CD4-positive, alpha-beta T cell treated with Interleukin-1 beta for 1 hour (primary cell): Measurements from ENCODE around the gene CNTNAP1.
"Not testable (repeated sequence)": the region's sequence is repeated elsewhere in the genome, so short reads cannot be mapped to it uniquely, and the experiment has no call there.

Experiments
- DNase-seq, 2 donors: peaks; one replicate each; pipeline ENCODE4 v3.0.0-alpha.2; 2020 to 2022

The CNTNAP1 gene

DNA sequence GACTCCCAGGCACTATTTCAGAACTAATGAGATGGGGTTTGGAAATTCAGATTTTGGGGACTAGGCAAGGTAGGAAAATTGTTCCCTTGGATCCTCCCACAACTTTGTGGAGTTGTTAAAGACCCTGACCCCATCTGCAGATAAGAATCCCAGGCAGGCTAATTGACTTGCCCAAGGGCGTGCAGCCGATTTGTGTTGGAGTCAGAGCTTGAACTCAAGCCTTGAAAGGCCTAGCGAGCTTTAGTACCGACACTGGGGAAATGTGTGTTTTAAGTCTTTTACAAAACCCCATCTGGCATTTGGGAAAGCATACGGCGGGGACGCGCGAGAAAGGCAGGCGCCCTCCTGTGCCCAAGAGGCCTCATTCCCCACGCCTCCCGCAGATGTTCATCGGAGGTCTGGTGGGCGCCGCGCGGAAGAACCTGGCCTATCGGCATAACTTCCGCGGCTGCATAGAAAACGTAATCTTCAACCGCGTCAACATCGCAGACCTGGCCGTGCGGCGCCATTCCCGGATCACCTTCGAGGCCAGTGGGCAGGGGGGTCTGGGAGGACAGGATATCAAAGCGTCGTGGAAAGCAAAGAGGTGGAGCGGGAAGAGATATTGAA lies 4.3 kb downstream of the CNTNAP1 start:
- DNase-seq: no peak

DNA sequence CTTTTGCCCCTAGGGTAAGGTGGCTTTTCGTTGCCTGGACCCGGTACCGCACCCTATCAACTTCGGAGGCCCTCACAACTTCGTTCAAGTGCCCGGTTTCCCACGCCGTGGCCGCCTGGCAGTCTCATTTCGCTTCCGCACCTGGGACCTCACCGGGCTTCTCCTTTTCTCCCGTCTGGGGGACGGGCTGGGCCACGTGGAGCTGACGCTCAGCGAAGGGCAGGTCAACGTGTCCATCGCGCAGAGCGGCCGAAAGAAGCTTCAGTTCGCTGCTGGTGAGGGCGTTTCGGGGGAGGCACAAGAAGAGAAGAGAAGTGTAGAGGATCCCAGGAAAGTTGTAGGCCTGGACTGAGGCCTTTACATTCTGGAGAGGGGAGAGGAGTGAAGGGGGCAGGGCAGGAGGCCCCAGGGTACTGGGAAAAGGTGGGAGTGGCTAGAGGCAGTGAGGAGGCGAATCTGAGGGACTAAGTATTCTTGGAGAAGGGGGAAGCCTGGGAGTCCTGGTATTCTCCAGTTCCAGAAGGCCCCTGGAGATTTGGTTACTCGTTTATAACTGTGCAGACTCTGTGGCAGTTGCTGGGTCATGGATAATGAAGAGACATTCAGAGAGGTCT lies 5.5 kb downstream of the CNTNAP1 start:
- no peak for DNase-seq

DNA sequence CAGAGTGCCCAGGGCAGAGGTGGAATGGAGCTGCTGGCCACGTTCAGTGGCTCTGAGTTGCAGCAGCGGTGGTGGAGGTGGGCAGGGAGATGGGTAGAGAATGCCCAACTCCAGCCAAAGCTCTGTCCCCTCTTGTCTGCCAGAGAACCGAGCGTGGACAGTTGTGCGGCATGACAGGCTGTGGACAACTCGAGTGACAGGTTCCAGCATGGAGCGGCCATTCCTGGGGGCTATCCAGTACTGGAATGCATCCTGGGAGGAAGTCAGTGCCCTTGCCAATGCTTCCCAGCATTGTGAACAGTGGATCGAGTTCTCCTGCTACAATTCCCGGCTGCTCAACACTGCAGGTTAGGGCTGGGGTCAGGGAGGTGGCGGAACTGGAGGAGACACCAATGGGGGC lies 8.3 kb downstream of the CNTNAP1 start:
- no peak for DNase-seq

DNA sequence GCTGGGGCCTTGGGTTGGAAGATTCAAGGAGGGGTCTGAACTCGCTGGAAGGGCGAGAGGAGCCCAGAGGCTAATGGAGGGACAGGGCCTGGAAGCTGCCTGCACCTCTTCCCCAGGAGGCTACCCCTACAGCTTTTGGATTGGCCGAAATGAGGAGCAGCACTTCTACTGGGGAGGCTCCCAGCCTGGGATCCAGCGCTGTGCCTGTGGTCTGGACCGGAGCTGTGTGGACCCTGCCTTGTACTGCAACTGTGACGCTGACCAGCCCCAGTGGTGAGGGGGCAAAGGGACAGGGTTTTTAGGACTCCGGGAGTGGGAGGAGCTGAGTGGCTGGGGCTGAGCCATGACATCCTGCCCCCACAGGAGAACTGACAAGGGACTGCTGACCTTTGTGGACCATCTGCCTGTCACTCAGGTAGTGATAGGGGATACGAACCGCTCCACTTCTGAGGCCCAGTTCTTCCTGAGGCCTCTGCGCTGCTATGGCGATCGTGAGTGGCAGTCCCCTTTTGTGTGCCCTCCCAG lies 8.8 kb downstream of the CNTNAP1 start:
- DNase-seq: no peak

DNA sequence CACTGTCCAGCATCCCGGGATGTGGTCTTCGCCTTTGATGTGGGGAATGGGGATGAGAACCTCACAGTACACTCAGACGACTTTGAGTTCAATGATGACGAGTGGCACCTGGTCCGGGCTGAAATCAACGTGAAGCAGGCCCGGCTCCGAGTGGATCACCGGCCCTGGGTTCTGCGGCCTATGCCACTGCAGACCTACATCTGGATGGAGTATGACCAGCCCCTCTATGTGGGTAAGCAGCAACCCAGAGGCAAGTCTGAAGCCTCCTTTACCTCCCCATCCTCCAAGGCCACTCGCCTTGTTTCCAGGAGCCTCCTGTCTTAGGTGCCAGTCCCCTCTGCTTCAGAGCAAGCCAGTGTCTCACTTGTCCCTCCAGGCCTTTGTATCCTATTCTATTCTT lies 10.2 kb downstream of the CNTNAP1 start:
- no peak for DNase-seq

DNA sequence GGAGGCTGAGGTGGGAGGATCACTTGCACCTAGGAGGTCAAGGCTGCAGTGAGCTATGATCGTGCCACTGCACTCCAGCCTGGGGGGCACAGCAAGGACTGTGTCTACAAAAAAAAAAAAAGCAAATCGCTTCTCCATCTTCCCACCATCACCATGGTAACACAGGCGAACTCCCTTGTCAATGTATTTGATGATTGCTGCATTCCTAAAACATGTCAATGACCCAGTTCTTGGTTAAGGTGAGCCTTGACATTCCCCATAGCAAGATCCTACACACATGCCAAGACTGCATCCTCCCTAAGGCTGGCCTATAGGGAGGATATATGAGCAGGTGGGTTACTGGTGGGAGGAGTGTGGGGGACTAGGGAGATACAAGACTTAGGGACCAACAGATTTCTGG lies 12.2 kb downstream of the CNTNAP1 start:
- DNase-seq: no peak

DNA sequence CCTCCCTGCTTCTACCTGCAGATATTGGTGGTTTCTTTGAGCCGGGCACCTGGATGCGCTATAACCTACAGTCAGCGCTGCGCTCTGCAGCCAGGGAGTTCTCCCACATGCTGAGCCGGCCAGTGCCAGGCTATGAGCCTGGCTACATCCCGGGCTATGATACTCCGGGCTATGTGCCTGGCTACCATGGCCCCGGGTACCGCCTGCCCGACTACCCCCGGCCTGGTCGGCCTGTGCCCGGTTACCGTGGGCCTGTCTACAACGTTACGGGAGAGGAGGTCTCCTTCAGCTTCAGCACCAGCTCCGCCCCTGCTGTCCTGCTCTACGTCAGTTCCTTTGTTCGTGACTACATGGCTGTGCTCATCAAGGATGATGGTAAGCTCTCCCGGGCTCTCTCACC lies 13.2 kb downstream of the CNTNAP1 start:
- no peak for DNase-seq

DNA sequence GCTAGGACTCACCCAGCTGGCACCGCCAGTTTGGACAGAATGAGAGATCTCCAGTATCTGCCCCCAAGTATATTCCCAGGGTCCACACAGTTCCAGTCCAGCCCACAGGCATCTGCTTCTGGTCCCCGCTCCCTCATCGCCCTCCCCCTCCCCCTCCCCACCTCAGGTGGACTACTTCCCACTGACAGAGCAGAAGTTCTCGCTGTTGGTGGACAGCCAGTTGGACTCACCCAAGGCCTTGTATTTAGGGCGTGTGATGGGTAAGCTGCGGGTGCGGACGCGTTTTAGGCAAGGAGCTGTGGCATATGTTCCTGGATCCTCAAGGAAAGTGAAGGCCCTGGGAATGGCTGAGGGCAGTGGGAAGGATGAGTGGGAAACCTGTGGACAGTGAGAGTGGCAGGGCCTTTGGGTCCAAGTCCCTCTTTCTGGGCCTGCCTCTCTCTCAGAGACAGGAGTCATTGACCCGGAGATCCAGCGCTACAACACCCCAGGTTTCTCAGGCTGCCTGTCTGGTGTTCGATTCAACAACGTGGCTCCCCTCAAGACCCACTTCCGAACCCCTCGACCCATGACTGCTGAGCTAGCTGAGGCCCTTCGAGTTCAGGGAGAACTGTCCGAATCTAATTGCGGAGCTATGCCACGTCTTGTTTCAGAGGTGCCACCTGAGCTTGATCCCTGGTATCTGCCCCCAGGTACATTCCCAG lies 14.9 kb downstream of the CNTNAP1 start:
- DNase-seq: no peak

DNA sequence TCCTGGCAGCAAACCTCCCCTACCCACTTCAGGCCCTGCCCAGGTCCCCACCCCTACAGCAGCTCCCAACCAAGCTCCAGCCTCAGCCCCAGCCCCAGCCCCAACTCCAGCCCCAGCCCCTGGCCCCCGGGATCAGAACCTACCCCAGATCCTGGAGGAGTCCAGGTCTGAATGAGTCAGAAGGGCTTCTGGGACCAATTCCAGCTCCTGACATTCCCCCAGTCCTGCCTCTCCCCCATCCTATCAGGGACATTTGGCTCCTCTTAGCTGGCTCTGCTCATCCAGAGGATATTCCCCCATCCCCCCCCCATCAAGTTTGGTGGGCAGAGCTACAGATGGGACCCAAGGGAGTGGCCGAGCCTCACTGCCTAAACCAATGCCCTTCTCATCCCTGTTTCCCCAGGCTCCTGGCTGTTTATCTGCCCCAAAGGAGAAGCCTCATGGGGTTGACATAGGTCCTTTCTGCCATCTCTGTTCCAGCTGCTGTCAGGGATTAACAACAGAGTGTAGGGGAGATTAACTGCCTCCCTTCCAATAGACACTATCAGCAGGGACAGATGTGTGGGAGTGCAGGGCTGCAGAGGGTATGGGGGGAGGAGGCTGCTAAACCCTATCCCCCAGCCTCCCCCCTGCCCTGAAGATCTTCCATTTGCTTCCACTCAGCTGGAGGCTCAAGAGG lies 16.5 kb downstream of the CNTNAP1 start:
- DNase-seq: no peak

DNA sequence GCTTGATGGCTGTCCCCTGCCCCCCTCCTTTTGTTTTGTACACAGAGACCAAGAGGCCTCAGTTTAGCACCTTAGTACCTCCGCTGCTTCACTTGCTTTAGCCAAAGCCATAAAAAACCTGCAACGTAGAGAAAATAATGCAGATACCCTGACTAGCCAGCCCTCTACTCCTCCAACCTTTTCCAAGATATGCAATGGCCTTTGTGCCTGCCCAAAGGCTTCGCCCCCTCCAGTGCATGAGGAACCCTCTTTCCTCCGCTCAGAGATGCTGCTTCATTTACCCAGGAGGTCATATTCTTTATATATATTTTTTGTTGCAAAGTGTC lies 17.0 kb downstream of the CNTNAP1 start:
- DNase-seq: no peak

DNA sequence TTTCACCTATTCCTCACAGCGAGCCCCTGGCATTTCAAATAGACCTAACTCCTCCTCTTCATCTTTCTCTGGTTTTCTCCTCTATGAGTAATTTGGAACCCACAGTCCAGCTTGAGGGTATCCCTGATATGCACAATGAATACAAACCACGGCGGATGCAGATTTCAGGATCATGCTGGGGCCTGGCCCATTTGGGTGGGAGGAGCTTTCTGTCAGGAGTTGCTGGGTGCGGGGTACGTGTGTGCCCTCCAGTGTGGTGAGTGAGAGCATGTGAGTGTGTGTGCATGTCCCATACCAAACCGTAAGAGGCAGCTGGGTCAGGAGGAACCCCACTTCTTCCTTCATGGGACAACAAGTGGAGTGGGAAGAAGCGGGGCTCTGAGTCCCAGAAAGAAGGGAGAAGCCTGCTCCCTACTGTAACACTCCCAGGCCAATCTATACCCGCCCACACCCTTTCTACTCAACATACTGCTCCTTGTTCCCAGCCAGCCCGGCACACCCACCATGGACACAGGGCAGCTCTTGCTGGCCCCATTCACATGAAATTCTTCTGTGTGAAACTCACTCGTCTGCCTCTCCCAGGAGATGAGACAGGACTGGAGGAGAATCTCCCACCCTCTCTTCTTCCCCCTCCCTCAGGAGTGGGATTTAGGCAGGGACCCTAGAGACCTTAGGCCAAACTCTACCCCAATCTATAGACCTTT lies 18.4 kb downstream of the CNTNAP1 start:
- no peak for DNase-seq

DNA sequence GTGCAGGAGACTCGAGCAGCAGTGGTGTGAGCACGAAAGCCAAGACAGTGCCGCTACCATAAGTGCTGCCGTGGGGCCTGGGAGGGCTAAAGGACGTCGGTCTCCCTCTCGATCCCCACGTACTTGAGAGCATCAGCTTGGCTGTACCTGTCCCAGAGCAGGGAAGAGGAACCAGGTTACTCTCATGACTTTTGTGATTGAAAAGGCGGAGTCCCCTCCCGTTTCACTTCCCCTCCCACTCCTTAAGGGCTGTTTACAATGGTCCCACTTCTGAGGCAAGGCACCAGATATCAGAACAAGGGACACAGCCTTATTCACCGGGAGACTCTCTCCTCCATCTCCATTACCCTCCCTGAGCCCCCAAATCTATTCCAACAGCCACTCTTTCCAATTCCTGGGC lies 20.1 kb downstream of the CNTNAP1 start:
- DNase-seq: no peak

DNA sequence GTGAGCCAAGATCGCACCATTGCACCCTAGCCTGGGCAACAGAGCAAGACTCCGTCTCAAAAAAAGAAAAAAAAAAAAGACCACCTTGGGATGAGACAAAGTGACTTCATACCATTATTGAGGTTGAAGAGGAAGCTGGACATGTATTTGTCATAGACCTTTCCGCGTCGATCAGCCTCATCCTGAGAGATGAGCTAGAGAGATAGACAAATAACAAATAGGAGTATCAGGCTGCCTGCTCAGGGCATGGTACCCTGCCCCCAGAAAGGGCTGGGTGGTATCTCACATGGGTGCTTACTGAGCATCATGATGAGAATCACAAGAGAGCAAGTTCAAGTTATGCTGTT lies 22.1 kb downstream of the CNTNAP1 start:
- no peak for DNase-seq

DNA sequence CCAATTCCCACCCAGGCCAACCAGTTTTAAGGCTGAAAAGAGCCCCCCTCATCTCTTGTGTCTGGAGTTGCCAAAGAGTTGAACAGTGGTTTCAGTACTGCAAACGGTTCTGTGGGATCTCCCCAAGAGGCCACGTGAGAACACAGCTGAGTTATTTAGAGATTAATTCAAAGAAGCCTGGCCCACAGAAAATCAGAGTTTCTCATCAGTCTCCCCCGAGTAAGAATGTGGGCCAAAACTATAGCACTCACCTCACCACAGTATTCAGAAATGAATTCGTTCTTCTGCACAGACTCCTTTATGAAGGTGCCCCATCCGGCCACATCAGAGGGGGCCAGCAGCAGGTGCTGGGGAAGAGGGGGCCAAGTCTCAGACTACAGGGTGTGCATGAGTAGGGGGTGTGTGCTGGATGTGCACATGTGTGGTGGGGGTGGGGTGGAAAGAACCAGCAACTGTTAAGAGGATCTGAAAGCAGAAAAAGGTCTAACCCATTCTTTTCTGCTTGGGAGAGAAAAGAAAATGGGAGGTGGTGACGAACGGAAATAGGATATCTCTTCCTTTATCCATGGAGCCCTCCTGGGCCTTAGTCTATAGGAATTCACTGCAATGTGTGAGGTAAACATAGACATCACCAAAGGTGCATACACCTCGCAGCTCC lies 22.6 kb downstream of the CNTNAP1 start:
- no peak for DNase-seq

DNA sequence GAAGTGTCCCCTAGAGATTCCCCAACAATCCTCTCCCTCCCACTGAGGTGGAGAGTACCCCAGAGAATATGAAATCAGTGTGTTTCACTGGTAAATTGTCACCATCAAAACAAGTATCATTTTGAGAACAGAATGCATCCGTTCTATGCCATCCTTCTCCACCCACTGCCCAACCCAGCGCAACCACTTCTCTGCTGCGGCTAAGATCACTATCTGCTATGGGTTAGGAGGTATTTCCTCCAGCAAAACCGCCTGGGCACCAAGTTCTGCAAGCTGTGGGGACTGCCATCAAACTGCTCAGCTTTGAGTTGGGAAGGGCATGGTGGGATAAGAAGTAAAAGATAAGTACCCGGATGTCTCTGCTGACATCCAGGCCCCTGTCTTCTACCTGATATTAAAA lies 24.4 kb downstream of the CNTNAP1 start:
- DNase-seq: peak; percentile 32 to 61

DNA sequence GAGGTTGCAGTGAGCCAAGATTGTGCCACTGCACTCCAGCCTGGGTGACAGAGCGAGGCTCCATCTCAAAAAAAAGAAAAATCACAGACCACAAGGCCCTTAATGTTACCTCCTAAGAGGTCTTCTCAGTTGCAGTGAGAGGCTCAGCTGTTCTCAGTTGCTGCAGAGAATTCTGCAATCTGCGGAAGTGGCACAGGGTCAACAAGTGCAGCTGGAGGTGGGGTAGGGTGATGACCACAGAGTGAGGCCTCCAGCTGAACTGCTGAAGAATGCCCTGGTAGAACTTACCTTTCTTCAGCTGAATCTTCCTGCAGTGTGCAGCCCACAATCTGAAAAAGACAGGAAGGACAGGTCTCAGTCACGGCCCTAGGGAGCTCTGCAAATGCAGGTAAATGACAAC lies 26.3 kb downstream of the CNTNAP1 start:
- no peak for DNase-seq

DNA sequence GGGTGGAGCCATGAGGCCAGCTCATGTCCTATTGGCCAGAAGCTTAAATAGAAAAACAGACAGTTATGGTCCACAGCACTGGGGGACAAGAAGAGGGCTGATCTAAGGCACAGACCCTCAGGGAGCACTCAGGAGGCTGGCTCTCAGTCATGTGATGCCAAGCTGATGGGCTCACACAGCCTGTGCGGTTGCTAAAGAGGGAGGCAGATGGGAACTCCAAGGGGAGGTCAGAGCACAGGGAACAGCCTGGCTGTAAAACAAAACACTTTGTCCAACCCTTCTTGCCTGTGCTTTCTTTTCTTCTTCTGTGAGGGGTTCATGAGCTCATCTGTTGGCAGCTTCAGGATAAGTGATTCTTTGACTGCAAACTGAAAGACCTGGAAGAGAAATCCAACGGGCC lies 27.2 kb downstream of the CNTNAP1 start:
- no peak for DNase-seq

DNA sequence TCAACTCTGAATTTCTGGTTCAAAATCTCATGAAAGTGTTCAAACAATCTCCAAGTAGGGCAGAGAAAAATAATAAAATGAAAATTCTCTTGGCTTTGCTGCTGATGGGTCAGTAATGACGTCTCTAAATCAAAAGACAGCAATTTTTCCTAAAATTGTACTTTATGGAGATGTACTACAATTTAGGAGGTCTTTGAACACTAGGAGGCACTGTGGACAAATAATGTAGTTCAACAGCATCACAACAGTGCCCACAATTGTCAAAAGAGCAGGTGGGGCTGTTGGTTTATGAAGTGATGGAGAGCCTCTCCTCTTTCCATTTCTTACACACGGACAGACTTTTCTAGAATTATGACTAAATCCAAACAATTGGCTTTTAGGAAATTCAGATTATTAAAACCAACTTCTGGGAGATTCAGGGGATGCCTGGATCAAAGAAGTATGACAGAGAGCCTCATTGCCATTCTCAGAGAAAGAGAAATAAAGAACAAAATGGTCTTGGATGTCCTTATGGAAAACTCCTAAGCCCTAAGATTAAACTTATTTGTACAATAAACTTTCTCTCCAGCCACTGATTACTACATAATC lies 38.8 kb downstream of the CNTNAP1 start:
- peak; percentile 37 to 73 for DNase-seq

DNA sequence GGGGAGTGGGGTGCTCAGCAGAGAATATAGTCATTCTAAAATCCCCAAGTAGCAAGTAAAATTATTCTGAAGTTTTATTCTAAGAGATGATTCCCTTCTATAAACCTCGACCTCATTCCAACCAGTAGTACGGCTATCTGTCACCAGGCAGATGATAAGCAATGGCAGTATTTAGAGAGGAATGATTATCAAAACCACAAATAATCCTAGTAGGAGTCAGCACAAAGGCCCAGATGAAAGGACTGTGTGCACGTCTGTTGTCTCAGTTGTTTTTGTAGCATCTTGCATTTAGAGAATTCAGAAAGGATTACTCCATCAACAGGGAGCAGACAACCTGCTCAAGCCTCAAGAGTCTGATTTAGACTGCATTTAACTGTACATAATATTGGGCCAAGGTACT lies 41.3 kb downstream of the CNTNAP1 start:
- DNase-seq: no peak

DNA sequence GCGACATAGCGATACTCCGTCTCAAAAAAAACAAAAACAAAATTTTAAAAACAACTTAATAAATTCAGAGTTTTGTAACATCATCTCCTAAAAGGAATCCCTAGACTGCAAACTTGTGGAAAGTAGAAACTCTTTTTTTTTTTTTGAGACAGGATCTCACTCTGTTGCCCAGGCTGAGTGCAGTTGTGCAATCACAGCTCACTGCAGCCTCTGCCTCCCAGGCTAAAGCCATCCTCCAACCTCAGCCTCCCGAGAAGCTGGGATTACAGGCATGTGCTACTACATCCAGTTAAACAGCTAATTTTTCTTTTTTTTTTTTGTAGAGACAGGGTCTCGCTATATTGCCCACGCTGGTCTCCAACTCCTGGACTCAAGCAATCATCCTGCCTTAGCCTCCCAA lies 42.8 kb downstream of the CNTNAP1 start:
- DNase-seq: no peak

DNA sequence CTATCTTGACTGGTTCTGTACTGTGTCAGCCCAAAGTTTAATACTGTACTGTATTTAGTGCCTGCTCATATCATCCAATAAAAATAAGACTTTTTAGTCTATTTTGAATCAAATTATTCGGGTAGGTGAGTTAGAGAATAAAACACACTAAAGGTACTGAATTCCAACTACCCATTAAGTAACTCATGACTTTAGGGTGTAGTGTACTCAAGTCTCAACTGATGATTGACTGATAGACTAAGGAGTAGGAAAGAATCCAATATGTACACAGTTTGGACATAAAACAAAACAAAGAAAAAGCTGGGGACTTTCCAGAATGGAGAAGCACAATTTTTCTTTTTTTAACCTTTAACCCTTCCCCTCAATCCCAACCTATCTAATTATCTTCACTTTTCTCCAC lies 58.4 kb downstream of the CNTNAP1 start:
- no peak for DNase-seq

DNA sequence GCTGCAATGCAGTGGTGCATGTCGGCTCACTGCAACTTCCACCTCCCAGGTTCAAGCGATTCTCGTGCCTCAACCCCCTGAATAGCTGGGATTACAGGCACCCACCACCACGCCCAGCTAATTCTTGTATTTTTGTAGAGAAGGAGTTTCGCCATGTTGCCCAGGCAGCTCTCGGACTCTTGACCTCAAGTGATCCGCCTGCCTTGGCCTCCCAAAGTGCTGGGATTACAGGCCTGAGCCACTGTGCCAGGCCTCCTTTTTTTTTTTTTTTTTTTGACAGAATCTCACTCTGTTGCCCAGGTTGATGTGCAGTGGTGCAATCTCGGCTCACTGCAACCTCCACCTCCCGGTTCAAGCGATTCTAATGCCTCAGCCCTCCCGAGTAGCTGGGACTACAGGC lies 60.6 kb downstream of the CNTNAP1 start:
- DNase-seq: not testable (repeated sequence)
